HepG2 (cell line): ENCODE measurements around the gene RBP3. TPM values are rescaled to one million over a fixed set of nuclear protein-coding genes. Genes with fewer than 3 reads are reported as not detected.

ENCODE experiments used
- ARNTL ChIP-seq: sonication (generic); formaldehyde crosslinking; IDR thresholded peaks from 2 replicates; pipeline ENCODE4 v1.4.0; 2020; ENCODE audit warnings: mild to moderate bottlenecking, missing genetic modification reagents
- ELF4 ChIP-seq: sonication (generic); formaldehyde crosslinking; IDR thresholded peaks from 2 replicates; pipeline ENCODE4 v1.5.0; 2020; ENCODE audit warnings: missing genetic modification reagents, mild to moderate bottlenecking, moderate library complexity, borderline replicate concordance
- MED8 ChIP-seq: sonication (generic); formaldehyde crosslinking; IDR thresholded peaks from 2 replicates; pipeline ENCODE4 v1.8.1; 2023; ENCODE audit warnings: mild to moderate bottlenecking, missing genetic modification reagents; ENCODE audit not compliant: insufficient replicate concordance
- NCOR1 ChIP-seq: fragments of 200-600 bp; sonication (generic); IDR thresholded peaks from 2 replicates; pipeline ENCODE4 v1.7.0; 2017; ENCODE audit warnings: antibody characterized with exemption, low read length, borderline replicate concordance
- RBM39 ChIP-seq: fragments of 200-400 bp; formaldehyde crosslinking; IDR thresholded peaks from one replicate; pipeline ENCODE4 v1.6.1; 2018; ENCODE audit warnings: antibody characterized with exemption, mild to moderate bottlenecking, low read depth, low read length; ENCODE audit not compliant: poor library complexity, severe bottlenecking
- SP1 ChIP-seq, 2 experiments: fragments of 450-650 bp in 1 of 2; sonication (generic) in 1 of 2; formaldehyde crosslinking in 1 of 2; IDR thresholded peaks; 2 replicates each; pipeline versions ENCODE4 v1.4.0 to v1.6.1; 2016 to 2020; ENCODE audit warnings: missing genetic modification reagents in 1 of 2
- SPEN ChIP-seq: sonication (generic); formaldehyde crosslinking; IDR thresholded peaks from 2 replicates; pipeline ENCODE4 v1.5.1; 2020; ENCODE audit warnings: low read depth, mild to moderate bottlenecking, missing genetic modification reagents
- TEAD3 ChIP-seq: optimal IDR thresholded peaks from 2 replicates; pipeline ENCODE3; 2016; ENCODE audit warnings: borderline replicate concordance
- ZNF292 ChIP-seq: sonication (generic); formaldehyde crosslinking; IDR thresholded peaks from 2 replicates; pipeline ENCODE4 v1.8.1; 2022; ENCODE audit warnings: mild to moderate bottlenecking, low read depth, missing genetic modification reagents, borderline replicate concordance
- ZNF724P ChIP-seq: sonication (generic); formaldehyde crosslinking; IDR thresholded peaks from 2 replicates; pipeline ENCODE4 v1.8.0; 2022; ENCODE audit warnings: missing genetic modification reagents, borderline replicate concordance
- polyA plus RNA-seq, 8 experiments: library from polyadenylated mRNA; depleted of rRNA in 3 of 8; stranded (reverse) in 7 of 8; unstranded in 1 of 8; fragments of >200 nt; fragmentation: Illumina TruSeq in 4 of 8; extraction: Trizol in 4 of 8; gene quantifications; 2 replicates each; pipeline versions ENCODE4 v1.2.1 to v1.2.3, GENCODE V29; 2011 to 2016; ENCODE audit warnings: low read depth in 4 of 8, missing spikeins in 1 of 8, mixed read lengths in 1 of 8; ENCODE audit not compliant: insufficient read depth in 1 of 8
- total RNA-seq, 5 experiments: library from RNA; depleted of rRNA; stranded (reverse); fragments of >200 nt; fragmentation: Illumina TruSeq; extraction: Trizol; gene quantifications; 2 replicates each; pipeline ENCODE4 v1.2.3, GENCODE V29; 2016; ENCODE audit warnings: low read depth in 1 of 5
- TF ChIP-seq, protein P1 (sequence below): sonication (generic); formaldehyde crosslinking; IDR thresholded peaks from 2 replicates; pipeline ENCODE4 v1.8.0; 2022; ENCODE audit warnings: missing genetic modification reagents, mild to moderate bottlenecking, moderate library complexity, borderline replicate concordance
- TF ChIP-seq, protein P2 (sequence below): sonication (generic); formaldehyde crosslinking; conservative IDR thresholded peaks from 2 replicates; pipeline ENCODE4 v1.4.0; 2020; ENCODE audit warnings: missing genetic modification reagents
- TF ChIP-seq, protein P3 (sequence below): sonication (generic); formaldehyde crosslinking; IDR thresholded peaks from 2 replicates; pipeline ENCODE4 v1.4.0; 2020; ENCODE audit warnings: missing genetic modification reagents, borderline replicate concordance
- TF ChIP-seq, protein P4 (sequence below): IDR thresholded peaks from 2 replicates; pipeline ENCODE4 v1.4.0; 2020; ENCODE audit warnings: mild to moderate bottlenecking, missing genetic modification reagents

Gene RBP3
- total and polyA plus RNA-seq, 2 of the 13 experiments (the other 11 are each of a cell fraction or from before 2014, with no cell fraction given), result not detected

DNA sequence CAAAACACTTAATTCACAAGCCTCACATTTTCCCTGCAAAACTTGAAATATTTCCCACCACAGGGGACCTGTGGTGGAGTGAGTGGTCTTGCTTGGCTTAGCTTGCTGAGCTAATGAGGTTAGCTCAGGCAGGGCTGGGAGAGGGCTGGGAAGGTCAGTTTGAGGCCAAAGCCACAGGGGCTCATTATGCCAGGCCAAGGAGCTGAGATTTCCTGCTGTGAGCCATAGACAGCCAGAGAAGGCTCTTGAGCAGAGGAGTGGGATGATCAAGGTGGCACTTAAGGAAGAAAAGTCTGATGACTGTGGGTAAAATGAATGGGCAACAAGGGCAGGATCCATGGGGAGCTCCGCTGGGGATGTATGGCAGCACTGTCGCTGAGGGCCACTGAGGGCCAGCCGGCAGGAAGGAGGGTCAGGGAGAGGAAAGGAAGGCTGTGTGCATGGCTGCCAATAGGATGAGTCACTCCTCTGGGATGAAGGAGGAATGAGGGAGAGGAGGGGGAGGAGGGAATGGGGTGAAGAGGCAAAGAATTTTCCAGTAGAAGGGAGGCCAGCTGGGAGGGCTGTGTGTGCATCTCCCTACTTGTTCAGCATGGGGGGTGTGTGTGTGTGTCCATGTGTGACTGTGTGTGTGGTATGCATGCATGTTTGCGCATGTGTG, 54.6 kb downstream of the RBP3 start (continued):
- TF ChIP-seq, protein P1, sequence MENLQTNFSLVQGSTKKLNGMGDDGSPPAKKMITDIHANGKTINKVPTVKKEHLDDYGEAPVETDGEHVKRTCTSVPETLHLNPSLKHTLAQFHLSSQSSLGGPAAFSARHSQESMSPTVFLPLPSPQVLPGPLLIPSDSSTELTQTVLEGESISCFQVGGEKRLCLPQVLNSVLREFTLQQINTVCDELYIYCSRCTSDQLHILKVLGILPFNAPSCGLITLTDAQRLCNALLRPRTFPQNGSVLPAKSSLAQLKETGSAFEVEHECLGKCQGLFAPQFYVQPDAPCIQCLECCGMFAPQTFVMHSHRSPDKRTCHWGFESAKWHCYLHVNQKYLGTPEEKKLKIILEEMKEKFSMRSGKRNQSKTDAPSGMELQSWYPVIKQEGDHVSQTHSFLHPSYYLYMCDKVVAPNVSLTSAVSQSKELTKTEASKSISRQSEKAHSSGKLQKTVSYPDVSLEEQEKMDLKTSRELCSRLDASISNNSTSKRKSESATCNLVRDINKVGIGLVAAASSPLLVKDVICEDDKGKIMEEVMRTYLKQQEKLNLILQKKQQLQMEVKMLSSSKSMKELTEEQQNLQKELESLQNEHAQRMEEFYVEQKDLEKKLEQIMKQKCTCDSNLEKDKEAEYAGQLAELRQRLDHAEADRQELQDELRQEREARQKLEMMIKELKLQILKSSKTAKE (CRISPR knock-in tag), result no peak
- TF ChIP-seq, protein P2, sequence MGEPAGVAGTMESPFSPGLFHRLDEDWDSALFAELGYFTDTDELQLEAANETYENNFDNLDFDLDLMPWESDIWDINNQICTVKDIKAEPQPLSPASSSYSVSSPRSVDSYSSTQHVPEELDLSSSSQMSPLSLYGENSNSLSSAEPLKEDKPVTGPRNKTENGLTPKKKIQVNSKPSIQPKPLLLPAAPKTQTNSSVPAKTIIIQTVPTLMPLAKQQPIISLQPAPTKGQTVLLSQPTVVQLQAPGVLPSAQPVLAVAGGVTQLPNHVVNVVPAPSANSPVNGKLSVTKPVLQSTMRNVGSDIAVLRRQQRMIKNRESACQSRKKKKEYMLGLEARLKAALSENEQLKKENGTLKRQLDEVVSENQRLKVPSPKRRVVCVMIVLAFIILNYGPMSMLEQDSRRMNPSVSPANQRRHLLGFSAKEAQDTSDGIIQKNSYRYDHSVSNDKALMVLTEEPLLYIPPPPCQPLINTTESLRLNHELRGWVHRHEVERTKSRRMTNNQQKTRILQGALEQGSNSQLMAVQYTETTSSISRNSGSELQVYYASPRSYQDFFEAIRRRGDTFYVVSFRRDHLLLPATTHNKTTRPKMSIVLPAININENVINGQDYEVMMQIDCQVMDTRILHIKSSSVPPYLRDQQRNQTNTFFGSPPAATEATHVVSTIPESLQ, result no peak
- TF ChIP-seq ELF4 (no peak), NCOR1 (no peak), MED8 (CRISPR knock-in tag) (no peak), TEAD3 (CRISPR knock-in tag) (peak; percentile 93), ARNTL (CRISPR knock-in tag) (no peak), SPEN (CRISPR knock-in tag) (no peak), ZNF292 (CRISPR knock-in tag) (no peak), ZNF724P (CRISPR knock-in tag) (0 out of 2 replicates have a peak, but pooled peaks have one; percentile 20), RBM39 (no peak), SP1 (IDR thresholded peaks at IDR 0.05) (no peak), SP1 (CRISPR knock-in tag; IDR thresholded peaks at IDR 0.05) (no peak)
- TF ChIP-seq, protein P3, sequence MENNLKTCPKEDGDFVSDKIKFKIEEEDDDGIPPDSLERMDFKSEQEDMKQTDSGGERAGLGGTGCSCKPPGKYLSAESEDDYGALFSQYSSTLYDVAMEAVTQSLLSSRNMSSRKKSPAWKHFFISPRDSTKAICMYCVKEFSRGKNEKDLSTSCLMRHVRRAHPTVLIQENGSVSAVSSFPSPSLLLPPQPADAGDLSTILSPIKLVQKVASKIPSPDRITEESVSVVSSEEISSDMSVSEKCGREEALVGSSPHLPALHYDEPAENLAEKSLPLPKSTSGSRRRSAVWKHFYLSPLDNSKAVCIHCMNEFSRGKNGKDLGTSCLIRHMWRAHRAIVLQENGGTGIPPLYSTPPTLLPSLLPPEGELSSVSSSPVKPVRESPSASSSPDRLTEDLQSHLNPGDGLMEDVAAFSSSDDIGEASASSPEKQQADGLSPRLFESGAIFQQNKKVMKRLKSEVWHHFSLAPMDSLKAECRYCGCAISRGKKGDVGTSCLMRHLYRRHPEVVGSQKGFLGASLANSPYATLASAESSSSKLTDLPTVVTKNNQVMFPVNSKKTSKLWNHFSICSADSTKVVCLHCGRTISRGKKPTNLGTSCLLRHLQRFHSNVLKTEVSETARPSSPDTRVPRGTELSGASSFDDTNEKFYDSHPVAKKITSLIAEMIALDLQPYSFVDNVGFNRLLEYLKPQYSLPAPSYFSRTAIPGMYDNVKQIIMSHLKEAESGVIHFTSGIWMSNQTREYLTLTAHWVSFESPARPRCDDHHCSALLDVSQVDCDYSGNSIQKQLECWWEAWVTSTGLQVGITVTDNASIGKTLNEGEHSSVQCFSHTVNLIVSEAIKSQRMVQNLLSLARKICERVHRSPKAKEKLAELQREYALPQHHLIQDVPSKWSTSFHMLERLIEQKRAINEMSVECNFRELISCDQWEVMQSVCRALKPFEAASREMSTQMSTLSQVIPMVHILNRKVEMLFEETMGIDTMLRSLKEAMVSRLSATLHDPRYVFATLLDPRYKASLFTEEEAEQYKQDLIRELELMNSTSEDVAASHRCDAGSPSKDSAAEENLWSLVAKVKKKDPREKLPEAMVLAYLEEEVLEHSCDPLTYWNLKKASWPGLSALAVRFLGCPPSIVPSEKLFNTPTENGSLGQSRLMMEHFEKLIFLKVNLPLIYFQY (CRISPR knock-in tag), result no peak
- TF ChIP-seq, protein P4, sequence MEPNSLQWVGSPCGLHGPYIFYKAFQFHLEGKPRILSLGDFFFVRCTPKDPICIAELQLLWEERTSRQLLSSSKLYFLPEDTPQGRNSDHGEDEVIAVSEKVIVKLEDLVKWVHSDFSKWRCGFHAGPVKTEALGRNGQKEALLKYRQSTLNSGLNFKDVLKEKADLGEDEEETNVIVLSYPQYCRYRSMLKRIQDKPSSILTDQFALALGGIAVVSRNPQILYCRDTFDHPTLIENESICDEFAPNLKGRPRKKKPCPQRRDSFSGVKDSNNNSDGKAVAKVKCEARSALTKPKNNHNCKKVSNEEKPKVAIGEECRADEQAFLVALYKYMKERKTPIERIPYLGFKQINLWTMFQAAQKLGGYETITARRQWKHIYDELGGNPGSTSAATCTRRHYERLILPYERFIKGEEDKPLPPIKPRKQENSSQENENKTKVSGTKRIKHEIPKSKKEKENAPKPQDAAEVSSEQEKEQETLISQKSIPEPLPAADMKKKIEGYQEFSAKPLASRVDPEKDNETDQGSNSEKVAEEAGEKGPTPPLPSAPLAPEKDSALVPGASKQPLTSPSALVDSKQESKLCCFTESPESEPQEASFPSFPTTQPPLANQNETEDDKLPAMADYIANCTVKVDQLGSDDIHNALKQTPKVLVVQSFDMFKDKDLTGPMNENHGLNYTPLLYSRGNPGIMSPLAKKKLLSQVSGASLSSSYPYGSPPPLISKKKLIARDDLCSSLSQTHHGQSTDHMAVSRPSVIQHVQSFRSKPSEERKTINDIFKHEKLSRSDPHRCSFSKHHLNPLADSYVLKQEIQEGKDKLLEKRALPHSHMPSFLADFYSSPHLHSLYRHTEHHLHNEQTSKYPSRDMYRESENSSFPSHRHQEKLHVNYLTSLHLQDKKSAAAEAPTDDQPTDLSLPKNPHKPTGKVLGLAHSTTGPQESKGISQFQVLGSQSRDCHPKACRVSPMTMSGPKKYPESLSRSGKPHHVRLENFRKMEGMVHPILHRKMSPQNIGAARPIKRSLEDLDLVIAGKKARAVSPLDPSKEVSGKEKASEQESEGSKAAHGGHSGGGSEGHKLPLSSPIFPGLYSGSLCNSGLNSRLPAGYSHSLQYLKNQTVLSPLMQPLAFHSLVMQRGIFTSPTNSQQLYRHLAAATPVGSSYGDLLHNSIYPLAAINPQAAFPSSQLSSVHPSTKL (CRISPR knock-in tag), result peak; percentile 45
